ENCODE data around the gene NFATC3.
"Not testable (repeated sequence)": the region's sequence is repeated elsewhere in the genome, so short reads cannot be mapped to it uniquely, and the experiment has no call there.

NFATC3 gene

DNA sequence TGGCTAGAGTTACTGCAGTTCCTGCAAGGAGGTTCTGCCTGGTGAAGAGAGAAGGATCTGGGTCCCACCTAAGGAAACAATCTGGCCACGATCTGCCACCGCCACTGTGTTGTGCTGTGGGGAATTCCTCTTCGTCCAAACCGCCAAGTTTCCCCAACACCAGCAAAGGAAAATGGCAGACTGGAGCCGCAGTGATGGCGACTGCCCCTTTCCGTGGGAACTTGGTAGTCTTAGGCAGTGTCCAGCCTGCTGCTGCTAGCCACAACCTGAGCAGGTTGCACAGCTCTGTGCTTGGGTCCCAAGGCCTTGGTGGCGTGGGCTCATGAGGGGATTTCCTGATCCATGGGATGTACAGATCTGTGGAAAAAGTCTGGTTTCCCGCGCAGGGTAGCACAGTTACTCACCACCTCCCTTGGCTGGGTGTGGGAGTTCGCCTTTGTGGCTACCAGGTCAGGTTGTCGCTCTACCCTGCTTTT is 28.6 kb downstream of the NFATC3 start:
- DNase-seq (ENCODE audit: extremely low spot score, insufficient read length, low read depth) (no peak), FAIRE-seq (no peak)

DNA sequence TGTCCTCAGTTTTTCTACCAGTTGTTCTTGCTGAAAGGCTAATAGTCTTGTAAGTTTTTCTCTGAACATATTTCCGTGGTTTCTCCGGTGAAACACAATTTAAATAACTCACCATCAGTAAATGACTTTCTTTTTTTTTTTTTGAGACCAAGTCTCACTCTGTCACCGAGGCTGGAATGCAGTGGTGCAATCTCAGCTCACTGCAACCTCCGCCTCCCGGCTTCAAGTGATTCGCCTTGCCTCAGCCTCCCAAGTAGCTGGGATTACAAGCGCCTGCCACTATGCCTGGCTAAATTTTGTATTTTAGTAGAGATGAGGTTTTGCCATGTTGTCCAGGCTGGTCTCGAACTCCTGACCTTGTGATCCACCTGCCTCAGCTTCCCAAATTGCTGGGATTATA is 29.8 kb downstream of the NFATC3 start:
- DNase-seq (ENCODE audit: extremely low spot score, insufficient read length, low read depth); FAIRE-seq: not testable (repeated sequence)

DNA sequence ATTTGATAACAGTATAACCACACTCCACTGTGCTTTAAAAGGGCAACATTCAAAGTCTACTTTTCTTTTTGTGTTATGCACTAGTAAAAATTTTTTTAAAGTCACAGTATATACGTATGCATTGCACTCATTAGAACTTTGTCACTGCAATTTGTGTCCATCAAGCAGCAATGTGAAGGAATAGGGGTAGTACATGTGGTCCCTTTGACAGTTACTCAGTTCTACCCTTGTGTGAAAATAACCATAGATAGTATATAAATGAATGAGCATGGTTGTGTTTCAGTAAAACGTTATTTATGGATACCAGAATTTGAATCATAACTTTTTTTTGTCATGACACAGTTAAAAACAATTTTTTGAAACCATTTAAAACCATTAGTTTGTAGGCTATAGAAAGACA is 30.7 kb downstream of the NFATC3 start:
- no peak for FAIRE-seq
- no peak for DNase-seq (ENCODE audit: extremely low spot score, insufficient read length, low read depth)

DNA sequence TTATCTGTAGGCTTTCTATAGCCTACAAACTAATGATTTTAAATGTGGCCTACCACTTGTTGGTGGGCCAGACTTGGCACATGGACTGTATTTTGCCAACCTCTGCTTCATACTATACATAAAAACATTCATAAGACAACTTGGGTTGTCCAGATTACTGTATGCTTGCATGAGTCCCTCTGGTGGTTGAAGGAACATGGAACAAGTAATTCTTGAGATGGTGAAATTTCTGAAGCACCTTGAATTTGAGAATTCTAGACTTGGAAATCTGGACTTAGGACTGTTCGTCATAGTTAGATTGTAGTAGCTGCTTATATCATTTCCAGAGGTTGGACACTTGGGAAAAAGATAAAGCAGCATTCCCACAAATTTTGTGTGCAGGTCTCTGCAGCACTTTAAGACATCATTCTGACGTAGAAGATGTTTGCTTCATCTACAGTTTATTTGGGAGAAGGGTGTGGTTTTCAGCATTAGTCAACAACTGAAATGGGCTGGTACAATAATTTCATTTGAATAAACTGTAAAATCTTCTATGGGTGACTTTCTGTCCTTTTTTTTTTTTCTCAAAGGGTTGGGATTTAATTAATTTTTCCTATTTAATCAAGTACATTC is 31.2 kb downstream of the NFATC3 start:
- no peak for DNase-seq (ENCODE audit: extremely low spot score, insufficient read length, low read depth)
- peak; percentile 65 for FAIRE-seq

DNA sequence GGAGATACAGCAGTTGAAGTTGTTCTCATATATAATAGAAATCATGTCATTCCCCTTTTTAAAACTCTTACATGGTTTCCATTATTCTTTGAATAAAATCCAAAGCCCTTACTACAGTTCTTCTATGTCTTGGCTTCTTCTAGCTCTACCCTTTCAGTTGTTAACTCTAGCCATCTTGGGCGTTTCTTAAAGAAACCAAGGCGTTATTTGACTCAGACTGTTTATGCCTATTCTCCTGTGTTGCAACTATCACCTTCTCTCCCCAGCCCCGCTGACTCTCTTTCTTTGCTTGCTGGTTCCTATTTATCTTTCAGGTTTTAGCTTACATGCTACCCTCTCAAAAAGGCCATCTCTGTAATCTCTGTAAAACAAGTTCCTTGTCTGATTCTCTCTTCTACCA is 32.7 kb downstream of the NFATC3 start:
- DNase-seq (ENCODE audit: extremely low spot score, insufficient read length, low read depth) (no peak), FAIRE-seq (no peak)

DNA sequence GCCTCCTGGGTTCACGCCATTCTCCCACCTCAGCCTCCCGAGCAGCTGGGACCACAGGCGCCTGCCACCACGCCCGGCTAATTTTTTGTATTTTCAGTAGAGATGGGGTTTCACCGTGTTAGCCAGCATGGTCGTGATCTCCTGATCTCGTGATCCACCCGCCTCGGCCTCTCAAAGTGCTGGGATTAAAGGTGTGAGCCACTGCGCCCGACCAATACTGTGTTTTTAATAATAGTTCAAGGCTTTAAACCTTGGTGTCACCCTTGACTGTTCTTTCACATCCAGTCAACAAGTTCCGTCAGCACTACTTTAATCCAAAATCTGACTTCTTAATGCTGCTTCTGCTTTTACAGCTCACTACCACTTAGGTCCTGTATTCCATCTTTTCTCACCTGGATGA is 33.8 kb downstream of the NFATC3 start:
- DNase-seq (ENCODE audit: extremely low spot score, insufficient read length, low read depth), result not testable (repeated sequence)
- peak; percentile 65 for FAIRE-seq

DNA sequence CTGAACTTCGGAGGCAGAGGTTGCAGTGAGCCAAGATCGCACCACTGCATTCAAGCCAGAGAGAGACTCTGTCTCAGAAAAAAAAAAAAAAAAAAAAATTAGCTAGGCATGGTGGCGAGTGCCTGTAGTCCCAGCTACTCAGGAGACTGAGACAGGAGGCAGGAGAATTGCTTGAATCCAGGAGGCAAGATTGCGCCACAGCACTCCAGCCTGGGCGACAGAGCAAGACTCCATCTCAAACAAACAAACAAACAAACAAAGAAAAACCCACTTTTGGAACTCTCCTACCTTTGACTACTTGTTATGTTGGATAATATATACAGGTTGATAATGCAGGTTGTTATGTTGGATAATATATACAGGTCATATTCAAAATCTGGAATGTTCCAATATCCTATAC is 35.3 kb downstream of the NFATC3 start:
- DNase-seq (ENCODE audit: extremely low spot score, insufficient read length, low read depth); FAIRE-seq: not testable (repeated sequence)

DNA sequence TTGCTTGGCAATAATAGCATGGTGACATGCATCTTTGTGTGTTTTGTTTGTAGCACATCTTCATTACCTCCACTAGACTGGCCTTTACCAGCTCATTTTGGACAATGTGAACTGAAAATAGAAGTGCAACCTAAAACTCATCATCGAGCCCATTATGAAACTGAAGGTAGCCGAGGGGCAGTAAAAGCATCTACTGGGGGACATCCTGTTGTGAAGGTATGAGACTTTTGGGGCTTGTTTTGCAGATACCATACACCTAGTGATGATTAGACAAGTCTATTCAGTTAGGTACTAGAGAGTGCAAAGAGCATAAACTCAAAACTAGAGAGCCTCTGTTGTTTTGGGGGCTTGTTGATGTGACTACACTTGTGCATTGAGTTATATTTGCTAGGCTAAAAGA is 41.2 kb downstream of the NFATC3 start:
- DNase-seq (ENCODE audit: extremely low spot score, insufficient read length, low read depth) (peak; percentile 15), FAIRE-seq (peak; percentile 44)

DNA sequence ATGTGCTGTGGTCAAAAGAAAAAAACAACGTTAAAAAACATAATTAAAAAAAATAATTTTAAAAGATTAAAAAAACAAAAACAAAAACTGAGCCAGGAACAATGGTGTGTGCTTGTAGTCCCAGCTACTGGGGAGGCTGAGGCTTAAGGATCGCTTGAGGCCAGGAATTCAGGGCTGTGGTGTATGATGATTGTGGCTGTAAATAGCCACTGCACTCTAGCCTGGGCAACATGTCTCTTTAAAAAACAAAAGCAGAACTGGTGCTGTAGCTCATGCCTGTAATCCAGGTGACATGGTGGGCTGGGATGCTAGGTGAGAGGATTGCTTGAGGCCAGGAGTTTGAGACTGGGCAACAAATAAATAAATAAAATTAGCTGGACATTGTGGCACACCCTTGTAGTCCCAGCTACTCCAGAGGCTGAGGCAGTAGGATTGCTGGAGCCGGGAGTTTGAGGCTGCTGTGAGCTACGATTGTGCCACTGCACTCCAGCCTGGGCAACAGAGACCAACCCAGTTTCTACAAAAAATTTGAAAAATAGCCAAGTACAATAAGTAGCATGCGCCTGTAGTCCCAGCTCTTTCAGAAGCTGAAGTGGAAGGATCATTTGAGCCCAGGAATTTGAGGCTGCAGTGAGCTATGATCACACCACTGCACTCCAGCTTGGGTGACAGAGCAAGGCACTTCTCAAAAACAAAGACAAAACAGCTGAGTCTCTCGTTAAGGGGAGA is 43.6 kb downstream of the NFATC3 start:
- DNase-seq (ENCODE audit: extremely low spot score, insufficient read length, low read depth), result no peak
- FAIRE-seq, result no peak

DNA sequence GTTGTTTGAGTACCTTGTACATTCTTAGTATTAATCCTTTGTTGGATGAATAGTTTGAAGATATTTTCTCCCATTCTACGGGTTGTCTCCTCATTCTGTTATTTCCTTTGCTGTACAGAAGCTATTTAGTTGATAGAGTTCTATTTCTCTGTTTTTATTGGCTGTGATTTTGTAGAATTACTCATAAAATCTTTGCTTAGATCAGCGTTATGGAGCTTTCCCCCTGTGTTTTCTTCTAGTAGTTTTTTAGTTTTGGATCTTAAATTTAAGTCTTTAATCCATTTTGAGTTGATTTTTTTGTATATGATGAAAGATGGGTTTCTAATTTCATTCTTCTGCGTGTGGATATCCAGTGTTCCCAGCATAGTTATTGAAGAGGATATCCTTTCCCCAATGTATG is 45.4 kb downstream of the NFATC3 start:
- DNase-seq (ENCODE audit: extremely low spot score, insufficient read length, low read depth) (no peak), FAIRE-seq (no peak)

DNA sequence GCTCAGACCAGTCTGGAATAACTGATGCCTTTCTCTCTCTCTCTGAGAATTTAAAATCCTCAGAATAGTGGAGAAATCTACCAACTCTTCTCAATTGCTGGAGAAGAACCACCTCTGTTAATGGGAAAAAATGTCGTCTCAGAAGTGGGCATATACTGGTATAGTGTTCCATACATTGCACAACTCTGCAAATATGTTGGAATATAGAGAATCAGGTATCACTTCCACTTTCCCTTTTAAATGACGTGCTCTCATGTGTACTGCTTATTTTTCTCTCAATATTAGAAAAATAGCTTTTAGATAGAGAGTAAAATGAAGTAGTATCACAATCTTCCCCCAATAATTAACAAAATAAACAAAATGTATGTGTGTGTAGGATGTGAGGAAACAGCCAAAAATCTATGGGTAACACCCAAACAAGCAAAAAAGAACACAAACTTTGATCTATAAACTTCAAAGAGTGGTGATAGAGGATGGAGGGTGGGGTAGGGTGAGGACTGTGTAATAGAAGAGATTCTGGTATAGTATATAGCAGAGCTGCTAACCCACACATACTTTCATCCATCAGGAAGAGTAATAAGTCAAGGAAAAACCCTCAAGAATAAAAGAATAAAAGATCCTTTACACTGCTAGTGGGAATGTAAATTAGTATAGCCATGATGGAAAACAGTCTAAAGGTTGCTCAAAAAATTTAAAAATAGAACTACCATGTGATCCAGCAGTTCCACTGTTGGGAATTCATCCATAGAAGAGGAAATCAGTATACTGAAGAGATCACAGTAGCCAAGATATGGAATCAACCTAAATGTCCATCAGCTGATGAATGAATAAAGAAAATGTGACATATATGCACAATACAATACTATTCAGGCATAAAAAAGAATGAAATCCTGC is 46.9 kb downstream of the NFATC3 start:
- DNase-seq (ENCODE audit: extremely low spot score, insufficient read length, low read depth), result no peak
- no peak for FAIRE-seq

DNA sequence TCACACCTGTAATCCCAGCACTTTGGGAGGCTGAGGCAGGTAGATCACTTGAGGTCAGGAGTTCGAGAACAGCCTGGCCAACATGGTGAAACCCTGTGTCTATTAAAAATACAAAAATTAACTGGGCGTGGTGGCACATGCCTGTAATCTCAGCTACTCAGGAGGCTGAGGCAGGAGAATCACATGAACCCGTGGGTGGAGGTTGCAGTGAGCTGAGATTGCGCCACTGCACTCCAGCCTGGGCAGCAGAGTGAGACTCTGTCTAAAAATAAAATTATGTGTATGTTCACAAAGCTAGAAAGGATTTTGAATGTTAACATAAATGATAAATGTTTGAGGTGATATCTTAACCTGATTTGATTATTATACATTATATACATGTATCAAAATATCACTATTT is 47.8 kb downstream of the NFATC3 start:
- FAIRE-seq; DNase-seq (ENCODE audit: extremely low spot score, insufficient read length, low read depth): not testable (repeated sequence)

DNA sequence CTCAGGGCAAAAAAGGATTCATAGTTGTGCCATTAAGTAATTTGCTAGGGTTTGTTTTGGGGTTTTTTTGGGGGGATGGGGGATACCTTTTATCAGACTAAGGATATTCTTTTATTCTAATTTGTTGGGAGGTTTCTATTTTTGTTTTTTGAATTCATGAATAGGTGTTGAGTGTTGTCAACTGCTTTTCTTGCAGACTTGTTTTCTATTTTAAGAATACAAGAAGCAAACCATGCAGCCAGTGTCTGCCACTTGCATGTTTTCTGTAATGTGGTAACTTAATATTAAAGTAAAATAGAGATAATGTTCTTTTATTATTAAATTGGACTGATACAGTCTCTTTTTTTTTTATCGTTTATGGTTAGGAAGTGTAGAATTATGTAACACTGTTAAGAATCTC is 49.5 kb downstream of the NFATC3 start:
- FAIRE-seq (no peak), DNase-seq (ENCODE audit: extremely low spot score, insufficient read length, low read depth) (no peak)

DNA sequence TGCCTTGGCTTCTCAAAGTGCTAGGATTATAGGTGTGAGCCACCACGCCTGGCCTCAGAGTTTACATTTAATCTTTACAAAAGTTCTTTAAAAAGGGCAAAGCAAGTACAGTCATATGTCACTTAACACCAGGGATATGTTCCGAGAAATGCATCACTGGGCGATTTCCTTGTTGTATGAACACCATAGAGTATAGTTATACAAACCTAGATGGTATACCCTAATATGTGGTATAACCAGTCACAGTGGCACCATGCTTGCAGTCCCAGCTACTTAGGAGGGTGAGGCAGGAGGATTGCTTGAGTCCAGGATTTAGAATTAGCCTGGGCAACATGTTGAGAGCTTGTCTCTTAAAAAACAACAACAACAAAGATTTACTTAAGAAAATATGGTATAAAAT is 51.3 kb downstream of the NFATC3 start:
- FAIRE-seq (no peak), DNase-seq (ENCODE audit: extremely low spot score, insufficient read length, low read depth) (no peak)

DNA sequence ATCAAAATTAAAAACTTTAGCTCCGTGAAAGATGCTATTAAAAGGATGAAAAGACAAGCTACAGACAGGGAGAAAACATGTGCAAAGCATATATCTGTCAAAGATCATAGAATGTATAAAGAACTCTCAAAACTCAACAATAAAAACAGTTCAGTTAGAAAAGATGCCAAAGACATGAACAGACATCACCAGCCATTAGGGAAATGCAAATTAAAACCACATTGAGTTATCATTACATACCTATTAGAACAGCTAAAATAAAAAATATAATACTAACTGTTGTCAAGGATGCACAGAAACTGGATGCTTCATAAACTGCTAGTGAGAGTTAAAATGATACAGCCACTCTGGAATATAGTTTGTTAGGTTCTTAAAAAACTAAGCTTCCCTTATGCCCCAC is 58.8 kb downstream of the NFATC3 start:
- DNase-seq (ENCODE audit: extremely low spot score, insufficient read length, low read depth) (no peak), FAIRE-seq (no peak)

DNA sequence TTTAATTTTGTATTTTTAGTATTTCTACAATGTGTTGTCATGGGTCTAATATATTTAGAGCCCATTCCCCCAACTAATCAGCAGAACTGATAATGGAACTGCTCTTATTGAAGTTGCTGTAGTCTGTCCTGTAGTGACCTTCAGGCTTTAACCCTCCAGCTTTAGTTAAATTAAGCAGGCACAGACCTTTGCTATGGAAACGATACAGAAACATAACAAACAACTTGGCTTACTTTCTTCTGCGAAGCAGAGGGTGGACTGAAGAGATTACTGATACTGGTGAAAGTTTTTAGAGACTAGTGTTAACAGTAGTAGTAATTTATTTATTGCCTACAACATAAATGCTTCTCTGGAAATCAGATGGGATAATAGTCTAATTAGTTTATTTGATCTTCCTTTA is 61.4 kb downstream of the NFATC3 start:
- DNase-seq (ENCODE audit: extremely low spot score, insufficient read length, low read depth), result no peak
- FAIRE-seq, result no peak

DNA sequence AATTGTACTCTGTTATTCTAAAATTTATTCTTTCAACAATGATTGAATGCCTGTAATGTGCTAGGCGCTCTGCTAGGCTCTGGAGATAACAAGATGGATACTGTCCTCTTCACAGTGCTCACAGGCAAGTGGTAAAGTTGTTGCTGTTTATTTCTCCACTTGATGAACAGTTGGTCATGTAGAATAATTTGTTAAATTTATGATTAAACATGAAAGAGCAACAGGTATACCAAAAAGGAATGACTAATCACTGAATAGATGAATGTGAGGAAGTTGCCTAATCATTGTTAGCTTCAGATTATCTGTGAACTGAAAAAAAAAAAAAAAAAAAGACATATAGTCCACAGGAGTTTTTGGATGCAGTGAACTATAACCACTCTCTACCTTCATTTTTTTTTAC is 62.3 kb downstream of the NFATC3 start:
- FAIRE-seq, result no peak
- DNase-seq (ENCODE audit: extremely low spot score, insufficient read length, low read depth), result no peak

DNA sequence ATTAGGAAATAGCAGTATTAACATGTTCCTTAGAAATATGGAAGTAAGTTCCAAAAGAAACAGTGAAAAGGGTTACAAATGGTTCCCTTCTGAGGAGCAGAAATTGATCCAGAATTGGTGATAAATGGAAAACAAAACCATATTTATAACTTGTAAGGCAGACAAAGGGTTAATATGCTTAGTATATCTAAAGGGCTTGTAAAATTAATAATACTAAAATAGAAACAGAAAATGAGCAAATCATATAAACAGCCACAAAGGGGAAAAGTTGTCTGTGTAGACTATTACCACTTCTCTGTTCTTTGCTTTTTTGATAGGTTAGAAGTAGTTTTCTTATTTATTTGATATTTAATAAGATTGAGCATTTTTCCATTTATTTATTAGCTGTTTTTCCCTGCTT is 64.4 kb downstream of the NFATC3 start:
- no peak for DNase-seq (ENCODE audit: extremely low spot score, insufficient read length, low read depth)
- no peak for FAIRE-seq

DNA sequence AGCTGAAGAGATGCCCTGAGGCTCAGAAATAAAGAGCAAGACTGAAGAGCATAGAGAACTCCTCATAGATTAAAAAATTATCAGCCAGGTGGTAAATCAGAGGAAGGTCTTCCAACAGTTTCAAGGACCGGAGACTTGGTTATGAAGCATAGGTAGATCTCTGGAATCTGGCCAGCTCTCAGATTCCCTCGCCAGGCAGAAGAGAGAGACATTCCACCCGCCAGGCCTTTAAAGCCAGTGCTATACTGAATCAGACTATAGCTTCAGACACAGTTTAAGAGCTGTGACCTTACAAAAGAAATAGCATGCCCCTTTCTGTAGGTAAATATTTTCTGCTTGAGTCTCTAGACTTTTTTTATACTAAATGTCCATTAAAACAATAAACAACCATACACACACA is 70.3 kb downstream of the NFATC3 start:
- DNase-seq (ENCODE audit: extremely low spot score, insufficient read length, low read depth), result no peak
- FAIRE-seq, result no peak

DNA sequence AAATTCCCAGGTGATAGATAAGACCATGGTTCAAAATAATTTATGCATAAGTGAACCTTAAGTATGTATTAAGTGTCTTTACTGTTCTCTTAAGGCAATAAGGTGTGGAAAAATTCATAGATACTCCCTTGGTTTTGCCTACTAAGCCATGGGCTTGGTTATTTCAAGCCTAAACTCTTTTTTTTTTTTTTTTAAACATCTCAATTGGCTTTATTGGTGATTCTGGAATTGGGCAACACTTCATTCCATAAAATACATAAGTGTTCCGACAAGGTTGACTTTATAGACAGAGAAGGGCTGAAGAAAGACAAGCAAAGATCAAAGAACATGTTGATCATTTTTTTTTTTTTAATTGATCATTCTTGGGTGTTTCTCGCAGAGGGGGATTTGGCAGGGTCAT is 77.2 kb downstream of the NFATC3 start:
- FAIRE-seq (no peak), DNase-seq (ENCODE audit: extremely low spot score, insufficient read length, low read depth) (no peak)

DNA sequence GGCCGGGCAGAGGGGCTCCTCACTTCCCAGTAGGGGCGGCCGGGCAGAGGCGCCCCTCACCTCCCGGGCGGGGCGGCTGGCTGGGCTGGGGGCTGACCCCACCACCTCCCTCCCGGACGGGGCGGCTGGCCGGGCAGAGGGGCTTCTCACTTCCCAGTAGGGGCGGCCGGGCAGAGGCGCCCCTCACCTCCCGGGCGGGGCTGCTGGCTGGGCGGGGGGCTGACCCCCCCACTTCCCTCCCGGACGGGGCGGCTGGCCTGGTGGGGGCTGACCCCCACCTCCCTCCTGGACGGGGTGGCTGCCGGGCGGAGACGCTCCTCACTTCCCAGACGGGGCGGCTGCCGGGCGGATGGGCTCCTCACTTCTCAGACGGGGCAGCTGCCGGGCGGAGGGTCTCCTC is 78.1 kb downstream of the NFATC3 start:
- not testable (repeated sequence) for FAIRE-seq; DNase-seq (ENCODE audit: extremely low spot score, insufficient read length, low read depth)

Measured in GM18507 (cell line).